ENCODE results near the gene COBLL1.

DNA sequence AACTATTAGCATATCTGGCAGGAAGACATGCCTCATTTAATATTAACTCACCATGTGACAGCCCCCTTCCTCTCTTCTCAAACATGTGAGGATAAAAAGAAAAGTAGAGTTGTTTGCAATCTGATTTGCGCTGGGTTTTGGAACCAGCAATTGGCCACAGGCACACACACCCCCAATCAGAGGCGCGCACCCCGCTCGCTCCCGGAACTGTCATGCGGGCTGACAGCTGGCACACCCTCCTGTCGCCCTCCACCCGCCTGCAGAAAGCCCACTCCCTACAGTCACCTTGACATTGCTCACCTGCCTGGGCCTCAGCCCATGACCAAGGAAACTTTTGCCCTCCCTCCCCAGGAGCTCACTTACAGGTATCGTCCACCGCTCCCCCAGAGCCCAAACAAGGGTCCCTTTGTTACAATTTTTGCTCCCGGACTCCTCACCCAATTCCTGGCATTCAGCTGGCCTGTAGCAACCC lies 1.1 kb downstream of the COBLL1 start:
- TF ChIP-seq, protein P1, sequence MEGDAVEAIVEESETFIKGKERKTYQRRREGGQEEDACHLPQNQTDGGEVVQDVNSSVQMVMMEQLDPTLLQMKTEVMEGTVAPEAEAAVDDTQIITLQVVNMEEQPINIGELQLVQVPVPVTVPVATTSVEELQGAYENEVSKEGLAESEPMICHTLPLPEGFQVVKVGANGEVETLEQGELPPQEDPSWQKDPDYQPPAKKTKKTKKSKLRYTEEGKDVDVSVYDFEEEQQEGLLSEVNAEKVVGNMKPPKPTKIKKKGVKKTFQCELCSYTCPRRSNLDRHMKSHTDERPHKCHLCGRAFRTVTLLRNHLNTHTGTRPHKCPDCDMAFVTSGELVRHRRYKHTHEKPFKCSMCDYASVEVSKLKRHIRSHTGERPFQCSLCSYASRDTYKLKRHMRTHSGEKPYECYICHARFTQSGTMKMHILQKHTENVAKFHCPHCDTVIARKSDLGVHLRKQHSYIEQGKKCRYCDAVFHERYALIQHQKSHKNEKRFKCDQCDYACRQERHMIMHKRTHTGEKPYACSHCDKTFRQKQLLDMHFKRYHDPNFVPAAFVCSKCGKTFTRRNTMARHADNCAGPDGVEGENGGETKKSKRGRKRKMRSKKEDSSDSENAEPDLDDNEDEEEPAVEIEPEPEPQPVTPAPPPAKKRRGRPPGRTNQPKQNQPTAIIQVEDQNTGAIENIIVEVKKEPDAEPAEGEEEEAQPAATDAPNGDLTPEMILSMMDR (tag by site-specific recombination; IDR thresholded peaks at IDR 0.05), result no peak
- TF ChIP-seq ZNF19 (tag by site-specific recombination; IDR thresholded peaks at IDR 0.05; ENCODE audit: low read depth), result no peak
- no peak for TF ChIP-seq ZNF596 (tag by site-specific recombination; IDR thresholded peaks at IDR 0.05)
- TF ChIP-seq ZNF501 (tag by site-specific recombination; IDR thresholded peaks at IDR 0.05), result 0 out of 2 replicates have a peak, but pooled peaks have one; percentile 29
- TF ChIP-seq SP7 (tag by site-specific recombination; IDR thresholded peaks at IDR 0.05), result no peak
- TF ChIP-seq, protein P2, sequence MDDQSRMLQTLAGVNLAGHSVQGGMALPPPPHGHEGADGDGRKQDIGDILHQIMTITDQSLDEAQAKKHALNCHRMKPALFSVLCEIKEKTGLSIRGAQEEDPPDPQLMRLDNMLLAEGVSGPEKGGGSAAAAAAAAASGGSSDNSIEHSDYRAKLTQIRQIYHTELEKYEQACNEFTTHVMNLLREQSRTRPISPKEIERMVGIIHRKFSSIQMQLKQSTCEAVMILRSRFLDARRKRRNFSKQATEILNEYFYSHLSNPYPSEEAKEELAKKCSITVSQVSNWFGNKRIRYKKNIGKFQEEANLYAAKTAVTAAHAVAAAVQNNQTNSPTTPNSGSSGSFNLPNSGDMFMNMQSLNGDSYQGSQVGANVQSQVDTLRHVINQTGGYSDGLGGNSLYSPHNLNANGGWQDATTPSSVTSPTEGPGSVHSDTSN (CRISPR knock-in tag; IDR thresholded peaks at IDR 0.05), result no peak

Measured in HEK293 (cell line).